Measurements from ENCODE around the gene ZNF438. TPM values are rescaled to one million over a fixed set of nuclear protein-coding genes. Genes with fewer than 3 reads are reported as not detected.

Gene ZNF438
- total and polyA plus RNA-seq, 2 of the 13 experiments (the other 11 are each of a cell fraction or from before 2014, with no cell fraction given): 0.75 to 0.83 TPM

DNA sequence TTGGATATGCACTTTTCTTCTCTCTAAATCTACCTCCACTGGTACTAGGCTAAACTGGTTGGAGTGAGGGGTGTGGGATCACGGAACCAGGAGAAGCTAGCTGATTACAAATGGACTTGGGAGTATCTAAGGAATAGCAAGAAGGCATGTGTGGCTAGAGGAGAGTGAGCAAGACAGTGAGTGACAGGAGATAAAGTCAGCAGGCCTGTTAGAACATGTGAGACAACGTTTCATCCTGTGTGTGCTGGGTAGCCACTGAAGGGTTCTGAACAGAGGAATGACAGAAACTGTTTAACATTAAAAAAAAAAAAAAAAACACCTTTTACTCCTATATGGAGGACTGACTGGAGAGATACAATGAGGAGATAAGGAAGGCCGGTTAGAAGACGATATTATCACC is 51.7 kb downstream of the ZNF438 start:
- CTCF ChIA-PET (ENCODE audit: low intra/inter-chr PET ratio, low total read pairs): no interaction called here
- no peak for FAIRE-seq
- no peaks in the 10 kb centered on the region for H3K36me3 ChIP-seq (replicated peaks in 1 of 2; ENCODE audit: control insufficient read depth in 1 of 2, insufficient read depth in 2 of 2, low read length in 2 of 2)

More for the DNA sequence above, 51.7 kb downstream of the ZNF438 start:
- Histone ChIP-seq H2AFZ (ENCODE audit: low read length) (no peak overlapping the region), H3K79me2 (ENCODE audit: insufficient read depth, low read length) (no peaks in the 10 kb centered on the region), H3K9me3 (ENCODE audit: low read length) (peaks cover 5% of the 10 kb centered on the region; the same call in 1 of the 2 replicates), H3K4me1 (ENCODE audit: insufficient read depth, low read length) (no peaks in the 10 kb centered on the region), H3K4me3 (replicated peaks in 1 of 3; ENCODE audit: insufficient read depth in 1 of 3, low read depth in 2 of 3, low read length in 3 of 3) (no peak overlapping the region), H3K27me3 (ENCODE audit: control insufficient read depth in 1 of 2, insufficient read depth in 2 of 2, low read length in 2 of 2) (no peaks in the 10 kb centered on the region), H3K27ac (ENCODE audit: extremely low read length, insufficient read depth, low read length) (no peak overlapping the region), H3K9ac (ENCODE audit: insufficient read depth, low read depth, low read length) (no peak overlapping the region), H4K20me1 (ENCODE audit: insufficient read depth, low read length) (no peaks in the 10 kb centered on the region), H3K4me2 (ENCODE audit: low read depth, low read length) (no peak overlapping the region)
- ATAC-seq: no peak
- intact Hi-C loops (cut with micrococcal nuclease; ENCODE audit: unreplicated experiment): no loop called here
- DNase-seq (ENCODE audit: low spot score): no peak
- BruUV-seq (replicated peaks): no TSS peak
- in situ Hi-C loops (cut with HindIII; ENCODE audit: extremely low pct_ligation_motif_present, low pct_unique_long_range_greater_than_20kb): no loop called here
- POLR2A ChIA-PET: no interaction called here
- 20% methylated on average over 4 of the region's 4 CpGs for WGBS (ENCODE audit: low lambda C conversion rate)
- no peak for TF ChIP-seq MAZ (IDR thresholded peaks at IDR 0.05; ENCODE audit: borderline replicate concordance, low read depth, low read length)
- TF ChIP-seq MAZ (CRISPR knock-in tag; IDR thresholded peaks at IDR 0.05; ENCODE audit: low read depth): no peak
- no peak for TF ChIP-seq REPIN1 (CRISPR knock-in tag; IDR thresholded peaks at IDR 0.05; ENCODE audit: borderline replicate concordance, low read depth)
- TF ChIP-seq ISX (CRISPR knock-in tag; conservative IDR thresholded peaks at IDR 0.05): no peak
- TF ChIP-seq KLF9 (CRISPR knock-in tag; IDR thresholded peaks at IDR 0.05; ENCODE audit: low read depth): no peak
- no peak for TF ChIP-seq ZNF790 (CRISPR knock-in tag; IDR thresholded peaks at IDR 0.05; ENCODE audit: borderline replicate concordance)
- TF ChIP-seq ZNF543 (CRISPR knock-in tag; IDR thresholded peaks at IDR 0.05): no peak
- TF ChIP-seq ETV6 (CRISPR knock-in tag; conservative IDR thresholded peaks at IDR 0.05): no peak
- TF ChIP-seq, protein P1, sequence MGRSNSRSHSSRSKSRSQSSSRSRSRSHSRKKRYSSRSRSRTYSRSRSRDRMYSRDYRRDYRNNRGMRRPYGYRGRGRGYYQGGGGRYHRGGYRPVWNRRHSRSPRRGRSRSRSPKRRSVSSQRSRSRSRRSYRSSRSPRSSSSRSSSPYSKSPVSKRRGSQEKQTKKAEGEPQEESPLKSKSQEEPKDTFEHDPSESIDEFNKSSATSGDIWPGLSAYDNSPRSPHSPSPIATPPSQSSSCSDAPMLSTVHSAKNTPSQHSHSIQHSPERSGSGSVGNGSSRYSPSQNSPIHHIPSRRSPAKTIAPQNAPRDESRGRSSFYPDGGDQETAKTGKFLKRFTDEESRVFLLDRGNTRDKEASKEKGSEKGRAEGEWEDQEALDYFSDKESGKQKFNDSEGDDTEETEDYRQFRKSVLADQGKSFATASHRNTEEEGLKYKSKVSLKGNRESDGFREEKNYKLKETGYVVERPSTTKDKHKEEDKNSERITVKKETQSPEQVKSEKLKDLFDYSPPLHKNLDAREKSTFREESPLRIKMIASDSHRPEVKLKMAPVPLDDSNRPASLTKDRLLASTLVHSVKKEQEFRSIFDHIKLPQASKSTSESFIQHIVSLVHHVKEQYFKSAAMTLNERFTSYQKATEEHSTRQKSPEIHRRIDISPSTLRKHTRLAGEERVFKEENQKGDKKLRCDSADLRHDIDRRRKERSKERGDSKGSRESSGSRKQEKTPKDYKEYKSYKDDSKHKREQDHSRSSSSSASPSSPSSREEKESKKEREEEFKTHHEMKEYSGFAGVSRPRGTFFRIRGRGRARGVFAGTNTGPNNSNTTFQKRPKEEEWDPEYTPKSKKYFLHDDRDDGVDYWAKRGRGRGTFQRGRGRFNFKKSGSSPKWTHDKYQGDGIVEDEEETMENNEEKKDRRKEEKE (IDR thresholded peaks at IDR 0.05): no peak
- TF ChIP-seq ZIK1 (CRISPR knock-in tag; IDR thresholded peaks at IDR 0.05; ENCODE audit: borderline replicate concordance, low read depth): no peak
- TF ChIP-seq ZBTB7B (CRISPR knock-in tag; IDR thresholded peaks at IDR 0.05): no peak
- no peak for TF ChIP-seq POGZ (CRISPR knock-in tag; IDR thresholded peaks at IDR 0.05)
- TF ChIP-seq NFIB (CRISPR knock-in tag; IDR thresholded peaks at IDR 0.05; ENCODE audit: borderline replicate concordance): no peak
- TF ChIP-seq NKX3-1 (CRISPR knock-in tag; IDR thresholded peaks at IDR 0.05): no peak
- no peak for TF ChIP-seq ZNF569 (CRISPR knock-in tag; IDR thresholded peaks at IDR 0.05; ENCODE audit: borderline replicate concordance)
- no peak for TF ChIP-seq ZFP36L2 (CRISPR knock-in tag; IDR thresholded peaks at IDR 0.05)

Measured in HepG2 (cell line).